HG03108 (cell line): Measurements from ENCODE around the gene SPATA13.

Experiments
- ATAC-seq: cut with Tn5 transposase; IDR thresholded peaks from one replicate; pipeline ENCODE4 v1.9.1; 2021; ENCODE audit warnings: moderate library complexity; ENCODE audit not compliant: unreplicated experiment

Gene SPATA13

GRCh38 chr13:24276306-24276705, 115.8 kb downstream of the SPATA13 start:
- no peak for ATAC-seq

GRCh38 chr13:24276861-24277260, 116.3 kb downstream of the SPATA13 start:
- no peak for ATAC-seq

GRCh38 chr13:24277761-24278160, 117.2 kb downstream of the SPATA13 start:
- no peak for ATAC-seq

- ATAC-seq, result no peak
Observed at GRCh38 chr13:24279327-24280110, 119.0 kb downstream of the SPATA13 start.

- no peak for ATAC-seq
Observed at GRCh38 chr13:24280720-24281119, 120.2 kb downstream of the SPATA13 start.

GRCh38 chr13:24281188-24282008, 120.9 kb downstream of the SPATA13 start:
- ATAC-seq, result no peak

- ATAC-seq, result no peak
Observed at GRCh38 chr13:24282256-24282655, 121.7 kb downstream of the SPATA13 start.

- no peak for ATAC-seq
Observed at GRCh38 chr13:24284889-24285565, 124.5 kb downstream of the SPATA13 start.

GRCh38 chr13:24286624-24287023, 126.1 kb downstream of the SPATA13 start:
- ATAC-seq, result no peak

- ATAC-seq, result no peak
Observed at GRCh38 chr13:24287748-24288287, 127.3 kb downstream of the SPATA13 start.

GRCh38 chr13:24288870-24289269, 128.3 kb downstream of the SPATA13 start:
- no peak for ATAC-seq

- no peak for ATAC-seq
Observed at GRCh38 chr13:24290280-24290932, 129.9 kb downstream of the SPATA13 start.

GRCh38 chr13:24292481-24292880, 132.0 kb downstream of the SPATA13 start:
- ATAC-seq, result no peak

- no peak for ATAC-seq
Observed at GRCh38 chr13:24293746-24294145, 133.2 kb downstream of the SPATA13 start.

GRCh38 chr13:24299488-24300114, 139.1 kb downstream of the SPATA13 start:
- ATAC-seq, result no peak

GRCh38 chr13:24301434-24301833, 140.9 kb downstream of the SPATA13 start:
- no peak for ATAC-seq

GRCh38 chr13:24301911-24302310, 141.4 kb downstream of the SPATA13 start:
- ATAC-seq, result no peak

- ATAC-seq, result no peak
Observed at GRCh38 chr13:24304620-24305019, 144.1 kb downstream of the SPATA13 start.

- no peak for ATAC-seq
Observed at GRCh38 chr13:24306632-24307031, 146.1 kb downstream of the SPATA13 start.
